Bone marrow (tissue), 2 donors: Measurements from ENCODE around the gene ABCC11.
A peak's percentile ranks its signal among the peaks of the same experiment; 100 is the strongest.

Source experiments
- DNase-seq, 2 donors: peaks; one replicate each; lab custom pipeline; 2025; lab: John Stamatoyannopoulos, UW

The ABCC11 gene

DNA sequence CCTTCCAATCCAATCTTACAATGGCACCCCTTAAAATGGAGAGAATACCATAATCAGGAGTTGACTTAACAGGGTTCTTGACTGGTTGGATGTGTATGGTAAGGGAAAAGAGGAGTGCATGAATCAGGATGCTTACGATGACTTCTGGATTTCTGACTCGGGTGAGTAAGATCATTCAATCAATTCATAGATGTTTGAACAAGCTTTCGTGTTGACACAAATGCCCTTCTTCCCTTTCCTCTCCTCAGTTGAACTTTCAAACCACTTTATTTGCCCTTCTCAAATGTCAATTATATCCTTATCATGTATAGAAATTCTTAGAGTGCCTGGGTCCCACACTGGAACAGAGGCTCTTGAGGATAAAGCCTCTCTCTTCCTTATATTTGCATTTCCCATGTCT lies 117.4 kb downstream of the ABCC11 start:
- no peak for DNase-seq

- no peak for DNase-seq
These were observed 118.6 kb downstream of the ABCC11 start for GRCh38 chr16:48128769-48129168.

DNA sequence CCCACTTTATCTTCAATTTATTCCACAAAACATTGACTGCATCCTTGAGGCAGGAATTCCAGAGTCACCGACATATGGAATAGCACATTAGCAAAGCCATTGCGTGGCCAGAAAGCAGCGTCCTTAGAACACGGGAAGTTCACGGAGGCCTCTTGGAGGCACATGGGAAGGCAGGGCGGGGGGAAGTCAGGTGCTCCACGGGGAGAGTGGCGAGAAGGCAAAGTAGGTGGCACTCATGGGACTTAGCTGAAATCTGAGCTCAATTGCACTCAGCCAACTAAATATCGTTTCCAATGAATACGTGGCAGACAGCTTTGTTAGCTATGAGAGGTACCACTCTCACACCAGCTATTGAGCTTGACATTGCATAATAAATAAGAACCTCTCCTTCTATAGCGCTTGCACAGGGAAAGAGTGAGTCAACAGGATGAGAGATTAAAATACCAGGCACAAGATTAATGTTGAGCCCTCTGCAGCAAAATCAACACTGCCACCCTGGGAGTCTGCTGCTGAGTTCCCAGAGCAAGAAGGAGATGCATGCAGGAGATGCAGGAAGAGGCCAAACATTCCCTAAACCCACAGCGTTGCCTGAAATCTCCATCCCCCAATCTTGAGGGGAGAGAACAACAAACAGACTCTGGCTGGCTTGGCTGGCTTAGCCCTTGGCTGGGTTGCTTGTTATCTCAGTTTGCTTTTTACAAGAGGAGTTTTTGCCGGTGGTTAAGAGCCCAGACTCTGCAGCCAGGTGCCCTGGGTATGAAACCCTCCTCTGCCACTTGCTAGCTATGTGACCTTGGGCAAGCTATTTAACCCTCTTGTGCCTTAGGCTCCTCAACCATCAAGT lies 120.3 kb downstream of the ABCC11 start:
- DNase-seq: no peak

GRCh38 chr16:48125888-48126287 lies 121.5 kb downstream of the ABCC11 start:
- DNase-seq: no peak

DNA sequence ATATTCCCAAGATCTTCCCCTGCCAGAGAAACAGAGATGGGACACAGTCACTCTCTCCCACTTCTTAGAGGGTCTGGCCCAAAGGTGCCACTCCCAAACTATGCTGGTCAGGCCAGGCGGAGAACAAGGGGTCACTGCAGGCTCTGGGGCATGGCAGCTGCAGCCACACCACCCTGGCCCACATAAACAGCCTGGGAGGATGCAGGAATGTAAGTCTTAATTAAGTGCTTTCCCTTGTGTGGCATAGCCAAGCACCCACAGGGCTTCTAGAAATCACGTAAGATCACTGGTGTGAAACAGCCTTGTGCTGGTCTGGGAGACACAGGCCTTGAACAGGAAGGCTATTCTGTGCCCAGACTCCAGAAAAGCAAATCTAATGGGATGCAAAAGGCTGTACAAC lies 123.1 kb downstream of the ABCC11 start:
- no peak for DNase-seq

- no peak for DNase-seq
These were observed 124.1 kb downstream of the ABCC11 start for GRCh38 chr16:48123104-48123788.

GRCh38 chr16:48121276-48121675 lies 126.1 kb downstream of the ABCC11 start:
- DNase-seq: no peak

DNA sequence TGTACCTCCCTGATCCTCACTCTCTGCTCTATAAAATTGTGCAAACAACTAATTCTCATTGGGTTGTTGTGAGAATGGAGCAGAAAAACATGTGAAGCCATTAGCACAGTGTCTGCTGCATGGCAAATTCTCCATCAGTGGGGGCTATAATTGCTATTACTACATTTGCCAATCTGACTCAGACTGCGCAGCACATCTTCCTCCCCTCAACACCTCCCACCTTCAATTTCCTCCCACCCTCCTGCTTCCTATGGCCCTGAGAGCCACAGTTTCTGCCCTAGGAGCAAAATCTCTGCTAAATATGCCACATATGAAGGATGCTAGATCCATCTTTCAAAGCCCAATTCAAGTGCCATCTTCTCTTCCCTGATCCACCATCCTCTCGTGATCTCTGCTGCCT lies 128.5 kb downstream of the ABCC11 start:
- DNase-seq: no peak

DNA sequence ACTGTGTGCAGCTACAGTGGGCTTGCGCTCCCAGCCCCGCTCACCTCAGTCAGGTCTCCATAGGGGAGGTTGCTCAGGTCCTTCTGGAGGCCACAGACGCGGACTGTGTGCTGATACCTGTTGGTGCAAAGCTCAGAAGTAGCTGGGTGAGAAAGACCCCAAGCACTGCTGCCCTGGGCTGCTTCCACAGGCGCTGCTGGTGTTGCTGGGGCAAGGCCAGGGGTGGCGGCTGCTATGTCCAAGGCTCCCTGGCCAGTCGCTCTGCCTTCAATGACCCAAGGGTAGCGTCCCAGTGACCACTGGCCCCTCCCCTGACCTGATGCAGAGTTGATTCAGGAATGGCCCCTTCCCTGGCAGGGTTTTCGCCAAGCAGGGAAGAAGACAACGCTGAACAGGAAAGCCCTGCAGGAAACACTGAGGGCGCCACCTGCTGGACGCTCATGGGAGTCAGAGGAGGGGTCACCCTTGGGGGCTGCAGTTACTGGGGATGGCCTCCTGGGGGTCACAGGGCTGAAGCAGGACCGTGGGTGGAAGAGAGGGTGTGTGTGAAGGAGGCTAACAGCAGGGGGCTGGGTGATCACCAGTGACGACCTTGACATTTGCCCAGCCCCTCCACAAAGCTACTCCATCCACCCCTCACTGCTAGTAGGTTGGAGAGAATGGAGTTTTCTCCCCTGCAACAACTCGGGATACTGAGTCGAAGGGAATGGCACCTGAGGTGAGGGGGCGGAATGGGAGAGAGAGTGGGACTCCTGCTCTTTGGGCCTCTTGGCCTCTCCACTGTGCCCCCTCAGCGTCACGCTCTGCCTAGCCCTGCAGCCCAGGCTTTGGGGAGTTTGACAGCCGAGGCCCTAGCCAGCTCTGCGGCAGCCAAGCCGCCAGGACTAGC lies 129.9 kb downstream of the ABCC11 start:
- DNase-seq: peak; percentile 9 to 36
